Measurements from ENCODE around the gene LRRC1. TPM values are rescaled to one million over a fixed set of nuclear protein-coding genes. Genes with fewer than 3 reads are reported as not detected.

Gene LRRC1
- total and polyA plus RNA-seq, 8 donors = 5.2 to 11.6 (median 7.6) TPM

DNA sequence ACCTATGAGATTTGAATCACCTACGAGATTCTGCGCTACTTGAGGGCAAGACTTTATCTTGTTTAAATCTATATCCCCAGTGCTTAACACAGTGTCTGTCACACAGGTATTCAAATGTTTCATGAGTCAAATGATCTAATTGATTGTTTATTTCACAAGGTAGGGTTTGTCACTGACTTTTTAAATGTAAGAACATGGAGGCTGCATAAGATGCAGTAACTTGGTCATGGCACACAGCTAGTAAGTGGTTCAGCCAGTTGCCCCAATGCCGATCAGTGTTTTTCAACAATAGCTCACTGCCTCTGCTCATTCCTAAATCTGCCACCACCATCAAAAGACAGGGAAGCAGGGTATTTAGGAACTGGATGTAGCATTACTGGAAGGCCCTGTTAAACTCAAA, 42.4 kb upstream of the LRRC1 start:
- WGBS, 2 donors = 94 to 96% methylated on average over 3 of the region's 3 CpGs
- no peak for FAIRE-seq

DNA sequence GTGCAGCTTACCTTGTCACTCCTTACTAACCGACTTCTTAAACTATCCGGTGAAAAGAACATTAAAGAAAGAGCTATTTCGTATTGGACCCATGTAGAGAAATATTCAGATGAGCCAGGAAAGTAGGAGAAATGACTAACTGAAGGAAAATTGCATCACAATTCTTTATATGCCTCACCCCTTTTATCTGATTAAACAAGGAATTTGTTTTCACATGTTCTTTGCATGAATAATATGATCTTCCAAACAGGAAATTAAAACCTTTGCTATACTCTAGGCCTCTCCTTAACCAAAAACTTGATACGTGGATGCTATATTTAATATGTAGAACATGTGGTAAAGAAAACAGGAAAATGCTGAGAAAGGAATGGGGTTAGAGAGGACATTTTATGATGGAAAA, 41.9 kb upstream of the LRRC1 start:
- Histone ChIP-seq H3K27ac (no peak overlapping the region), H3K9me3 (no peaks in the 10 kb centered on the region), H3K36me3 (no peaks in the 10 kb centered on the region), H3K4me3 (no peak overlapping the region), H3K4me1 (no peaks in the 10 kb centered on the region), H3K27me3 (no peaks in the 10 kb centered on the region)
- no peak for DNase-seq
- intact Hi-C loops (cut with DNase I) = no loop called here
- 87% methylated on average over 4 of the region's 4 CpGs for WGBS, 2 donors
- no peak for ATAC-seq
- TF ChIP-seq, protein P1, sequence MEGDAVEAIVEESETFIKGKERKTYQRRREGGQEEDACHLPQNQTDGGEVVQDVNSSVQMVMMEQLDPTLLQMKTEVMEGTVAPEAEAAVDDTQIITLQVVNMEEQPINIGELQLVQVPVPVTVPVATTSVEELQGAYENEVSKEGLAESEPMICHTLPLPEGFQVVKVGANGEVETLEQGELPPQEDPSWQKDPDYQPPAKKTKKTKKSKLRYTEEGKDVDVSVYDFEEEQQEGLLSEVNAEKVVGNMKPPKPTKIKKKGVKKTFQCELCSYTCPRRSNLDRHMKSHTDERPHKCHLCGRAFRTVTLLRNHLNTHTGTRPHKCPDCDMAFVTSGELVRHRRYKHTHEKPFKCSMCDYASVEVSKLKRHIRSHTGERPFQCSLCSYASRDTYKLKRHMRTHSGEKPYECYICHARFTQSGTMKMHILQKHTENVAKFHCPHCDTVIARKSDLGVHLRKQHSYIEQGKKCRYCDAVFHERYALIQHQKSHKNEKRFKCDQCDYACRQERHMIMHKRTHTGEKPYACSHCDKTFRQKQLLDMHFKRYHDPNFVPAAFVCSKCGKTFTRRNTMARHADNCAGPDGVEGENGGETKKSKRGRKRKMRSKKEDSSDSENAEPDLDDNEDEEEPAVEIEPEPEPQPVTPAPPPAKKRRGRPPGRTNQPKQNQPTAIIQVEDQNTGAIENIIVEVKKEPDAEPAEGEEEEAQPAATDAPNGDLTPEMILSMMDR (IDR thresholded peaks at IDR 0.05) = no peak
- FAIRE-seq = no peak

More for the DNA sequence above, 42.4 kb upstream of the LRRC1 start:
- H3K4me1 ChIP-seq = no peaks in the 10 kb centered on the region
- ATAC-seq (no peak), DNase-seq (no peak)
- H3K27ac ChIP-seq = no peak overlapping the region
- TF ChIP-seq, protein P1 (IDR thresholded peaks at IDR 0.05) = no peak
- no peaks in the 10 kb centered on the region for H3K36me3 ChIP-seq
- intact Hi-C loops (cut with DNase I) = no loop called here
- no peaks in the 10 kb centered on the region for H3K27me3 ChIP-seq
- H3K4me3 ChIP-seq = no peak overlapping the region
- H3K9me3 ChIP-seq = no peaks in the 10 kb centered on the region

DNA sequence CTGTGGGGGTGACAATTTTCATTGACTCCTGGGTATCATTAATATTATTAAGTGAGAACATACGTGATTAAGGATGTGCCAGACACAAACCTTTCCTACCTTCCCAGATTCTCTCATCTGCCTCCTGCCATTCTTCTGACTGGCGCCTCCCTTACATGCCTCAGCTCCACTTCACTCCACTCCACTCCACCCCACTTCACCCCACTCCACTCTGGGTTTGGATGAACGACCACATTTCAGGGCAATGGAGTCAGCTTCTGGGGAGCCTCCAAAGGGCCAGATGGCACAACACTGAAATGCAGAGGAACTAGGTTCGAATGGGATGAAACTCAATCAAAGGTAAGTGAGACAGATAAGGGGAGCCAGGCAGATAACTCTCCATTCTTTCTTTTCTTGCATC, 40.5 kb upstream of the LRRC1 start:
- WGBS, 2 donors = 75 to 84% methylated on average over 4 of the region's 4 CpGs
- intact Hi-C loops (cut with DNase I) = no loop called here
- FAIRE-seq (no peak), ATAC-seq (no peak), DNase-seq (no peak)
- no peaks in the 10 kb centered on the region for H3K36me3 ChIP-seq
- H3K4me1 ChIP-seq = no peaks in the 10 kb centered on the region
- H3K27me3 ChIP-seq = no peaks in the 10 kb centered on the region
- H3K4me3 ChIP-seq = no peak overlapping the region
- no peaks in the 10 kb centered on the region for H3K9me3 ChIP-seq
- TF ChIP-seq, protein P1 (IDR thresholded peaks at IDR 0.05) = no peak
- no peak overlapping the region for H3K27ac ChIP-seq

DNA sequence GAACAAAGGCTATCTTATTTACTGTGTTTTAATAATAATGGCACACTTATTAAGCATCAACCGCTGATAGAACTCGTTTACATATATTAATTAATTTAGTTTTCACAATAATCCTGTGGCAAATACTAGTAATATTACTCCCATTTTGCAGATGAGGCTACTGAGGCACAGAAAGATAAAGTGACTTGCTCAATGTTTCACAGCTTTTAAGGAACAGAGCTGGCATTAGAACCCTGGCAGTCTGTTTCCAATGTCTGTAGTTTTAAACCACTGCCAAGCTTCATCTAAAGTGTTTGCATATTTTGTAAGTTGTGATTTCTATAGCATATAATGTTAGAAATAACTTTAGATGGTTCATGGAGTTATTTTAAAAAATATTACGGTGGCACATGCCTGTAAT, 38.4 kb upstream of the LRRC1 start:
- Histone ChIP-seq H3K36me3 (no peaks in the 10 kb centered on the region), H3K4me1 (no peaks in the 10 kb centered on the region), H3K4me3 (no peak overlapping the region), H3K27ac (no peak overlapping the region), H3K27me3 (no peaks in the 10 kb centered on the region), H3K9me3 (no peaks in the 10 kb centered on the region)
- WGBS, 2 donors = 91 to 94% methylated on average over 3 of the region's 3 CpGs
- intact Hi-C loops (cut with DNase I) = no loop called here
- no peak for ATAC-seq
- no peak for DNase-seq
- TF ChIP-seq, protein P1 (IDR thresholded peaks at IDR 0.05) = no peak
- FAIRE-seq = no peak

DNA sequence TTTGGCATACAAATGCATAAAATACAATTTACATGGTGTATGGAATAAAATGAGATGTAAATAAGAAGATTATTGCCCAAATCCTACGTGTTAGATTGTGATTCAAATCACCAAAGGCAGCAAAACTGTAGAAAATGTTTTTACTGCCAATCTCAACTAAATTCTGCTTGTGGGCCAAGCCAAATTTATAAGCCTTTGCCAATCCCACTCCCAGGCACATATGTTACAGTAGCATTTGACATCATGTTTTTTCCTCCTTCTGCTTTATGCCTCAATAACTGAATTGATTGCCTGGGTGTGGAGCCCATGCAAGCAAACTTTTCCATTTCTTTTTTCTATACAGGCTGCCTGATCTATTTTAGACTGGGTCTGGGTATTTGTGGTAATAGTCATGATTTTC, 36.3 kb upstream of the LRRC1 start:
- no peak overlapping the region for H3K27ac ChIP-seq
- FAIRE-seq (no peak), DNase-seq (no peak), ATAC-seq (no peak)
- H3K9me3 ChIP-seq = no peaks in the 10 kb centered on the region
- intact Hi-C loops (cut with DNase I) = no loop called here
- H3K4me1 ChIP-seq = no peaks in the 10 kb centered on the region
- no peaks in the 10 kb centered on the region for H3K36me3 ChIP-seq
- no peak overlapping the region for H3K4me3 ChIP-seq
- 75 to 90% methylated on average over 1 of the region's 1 CpG for WGBS, 2 donors
- TF ChIP-seq, protein P1 (IDR thresholded peaks at IDR 0.05) = no peak
- no peaks in the 10 kb centered on the region for H3K27me3 ChIP-seq

Data from pancreas (tissue), 10 donors.